Naive thymus-derived CD4-positive, alpha-beta T cell (primary cell): ENCODE data around the gene RER1. TPM values are rescaled to one million over a fixed set of nuclear protein-coding genes. Genes with fewer than 3 reads are reported as not detected.

Experiments used
- ATAC-seq: fragments of 150-1000 bp; cut with Tn5 transposase; 2 replicates; pipeline ENCODE4 v1.10.0; 2021; ENCODE audit warnings: mild to moderate bottlenecking, moderate library complexity
- CTCF ChIA-PET: fragments of 350-600 bp; sonication (Branson Sonifier 250); formaldehyde crosslinking; loops from one replicate; lab custom pipeline; 2021; ENCODE audit warnings: antibody characterized with exemption; lab: Charles Lee
- POLR2A ChIA-PET: fragments of 350-600 bp; sonication (Branson Sonifier 250); formaldehyde crosslinking; loops from one replicate; lab custom pipeline; 2021; ENCODE audit warnings: antibody characterized with exemption, inconsistent platforms; lab: Charles Lee
- DNase-seq, 9 donors: peaks; one replicate each; pipeline versions ENCODE4 v3.0.0 to v3.0.0-alpha.2; 2020 to 2022; ENCODE audit warnings: mixed read lengths in 1 of 9
- H3K27ac ChIP-seq: one replicate; pipeline ENCODE4 v1.7.0; 2013; ENCODE audit warnings: mild to moderate bottlenecking, low read depth, low read length, moderate library complexity
- H3K27me3 ChIP-seq, 2 donors: one replicate each; pipeline ENCODE4 v1.7.0; 2013; ENCODE audit warnings: low read length in 2 of 2, mild to moderate bottlenecking in 2 of 2, moderate library complexity in 2 of 2; ENCODE audit not compliant: control insufficient read depth in 2 of 2, insufficient read depth in 2 of 2
- H3K36me3 ChIP-seq, 3 experiments: 1 replicate in 2 of 3; 2 replicates in 1 of 3; pipeline ENCODE4 v1.7.0; 2013; ENCODE audit warnings: low read length in 3 of 3, mild to moderate bottlenecking in 3 of 3, moderate library complexity in 1 of 3; ENCODE audit not compliant: insufficient read depth in 3 of 3, control insufficient read depth in 2 of 3
- H3K4me1 ChIP-seq, 2 donors: one replicate each; pipeline ENCODE4 v1.7.0; 2013; ENCODE audit warnings: low read length in 2 of 2, mild to moderate bottlenecking in 2 of 2, moderate library complexity in 1 of 2; ENCODE audit not compliant: control insufficient read depth in 2 of 2, insufficient read depth in 2 of 2
- H3K4me3 ChIP-seq: 2 replicates; pipeline ENCODE4 v1.7.0; 2013; ENCODE audit warnings: mild to moderate bottlenecking, low read length
- H3K9me3 ChIP-seq, 3 experiments: 1 replicate in 2 of 3; 2 replicates in 1 of 3; pipeline ENCODE4 v1.7.0; 2013; ENCODE audit warnings: low read length in 3 of 3; ENCODE audit not compliant: control insufficient read depth in 2 of 3
- H3K27ac Mint-ChIP-seq, 9 donors: one replicate each; pipeline ENCODE4 v1.8.0; 2020 to 2022; ENCODE audit warnings: mixed read lengths in 9 of 9, mild to moderate bottlenecking in 8 of 9, moderate library complexity in 5 of 9, inconsistent platforms in 2 of 9
- H3K27me3 Mint-ChIP-seq, 5 donors: one replicate each; pipeline ENCODE4 v1.8.0; 2021 to 2022; ENCODE audit warnings: mixed read lengths in 5 of 5, mild to moderate bottlenecking in 1 of 5
- H3K36me3 Mint-ChIP-seq, 5 donors: one replicate each; pipeline ENCODE4 v1.8.0; 2020 to 2022; ENCODE audit warnings: mixed read lengths in 5 of 5, mild to moderate bottlenecking in 3 of 5, inconsistent platforms in 1 of 5
- H3K4me1 Mint-ChIP-seq, 7 donors: one replicate each; pipeline ENCODE4 v1.8.0; 2020 to 2022; ENCODE audit warnings: mixed read lengths in 7 of 7, mild to moderate bottlenecking in 3 of 7, inconsistent platforms in 1 of 7
- H3K4me3 Mint-ChIP-seq, 10 donors: one replicate each; pipeline ENCODE4 v1.8.0; 2020 to 2022; ENCODE audit warnings: mild to moderate bottlenecking in 10 of 10, mixed read lengths in 10 of 10, moderate library complexity in 6 of 10, inconsistent platforms in 2 of 10
- H3K9me3 Mint-ChIP-seq, 11 donors: one replicate each; pipeline ENCODE4 v1.8.0; 2020 to 2022; ENCODE audit warnings: mixed read lengths in 11 of 11, mild to moderate bottlenecking in 4 of 11, inconsistent platforms in 1 of 11, moderate library complexity in 1 of 11
- intact Hi-C, 2 donors: fragments of 100-400 bp; cut with micrococcal nuclease; formaldehyde crosslinking; loops; one replicate each; pipeline ENCODE4 v1.15.1; 2023
- polyA plus RNA-seq, 2 donors: library from polyadenylated mRNA; unstranded; fragments of 300-500 nt; fragmentation: Illumina TruSeq; gene quantifications; one replicate each; pipeline ENCODE4 v1.2.3, GENCODE V29; 2021
- total RNA-seq, 6 experiments: library from RNA in 5 of 6; stranded (reverse) in 5 of 6; gene quantifications; 1 replicate in 5 of 6; 2 replicates in 1 of 6; pipeline ENCODE4 v1.2.3 and lab custom pipeline; 2021 to 2026

Gene RER1
- total and polyA plus RNA-seq, 7 experiments from 2014 or later, result 71.0 to 150 (median 116) TPM

- Mint-ChIP-seq H3K36me3 (no peaks in the 10 kb centered on the region), H3K4me3 (no peak overlapping the region), H3K4me1 (no peaks in the 10 kb centered on the region), H3K27me3 (no peaks in the 10 kb centered on the region), H3K27ac (peak overlapping the region in 1 of 9 donors; percentile 89), H3K9me3 (no peaks in the 10 kb centered on the region)
- ChIA-PET CTCF (no interaction called here), POLR2A (no interaction called here)
- H3K27ac ChIP-seq, result no peak overlapping the region
- ATAC-seq (no peak), DNase-seq (peak in 1 of 9 donors; percentile 6)
- H3K4me3 ChIP-seq, result no peak overlapping the region
- intact Hi-C loops, result no loop called here
- no peaks in the 10 kb centered on the region for H3K36me3 ChIP-seq
- no peaks in the 10 kb centered on the region for H3K9me3 ChIP-seq
- H3K27me3 ChIP-seq, result no peaks in the 10 kb centered on the region
- no peaks in the 10 kb centered on the region for H3K4me1 ChIP-seq
Measured at GRCh38 chr1:2345297-2346075, 46.2 kb upstream of the RER1 start.

- H3K27ac ChIP-seq, result no peak overlapping the region
- POLR2A ChIA-PET, result interaction anchor here (0.6 kb wide), 1 partner anchor 83 kb away, joined by 6 read pairs; no protein-coding TSS in a partner anchor
- no peaks in the 10 kb centered on the region for H3K4me1 ChIP-seq
- Mint-ChIP-seq H3K4me3 (no peak overlapping the region), H3K36me3 (no peaks in the 10 kb centered on the region), H3K27ac (no peak overlapping the region), H3K9me3 (no peaks in the 10 kb centered on the region), H3K4me1 (no peaks in the 10 kb centered on the region), H3K27me3 (no peaks in the 10 kb centered on the region)
- CTCF ChIA-PET, result no interaction called here
- H3K36me3 ChIP-seq, result no peaks in the 10 kb centered on the region
- no peaks in the 10 kb centered on the region for H3K27me3 ChIP-seq
- no peaks in the 10 kb centered on the region for H3K9me3 ChIP-seq
- ATAC-seq, result no peak
- DNase-seq, result no peak
- no peak overlapping the region for H3K4me3 ChIP-seq
- intact Hi-C loops, result no loop called here
Measured at GRCh38 chr1:2346691-2347408, 44.8 kb upstream of the RER1 start.

- no peaks in the 10 kb centered on the region for H3K27me3 ChIP-seq
- CTCF ChIA-PET, result no interaction called here
- Mint-ChIP-seq H3K27me3 (no peaks in the 10 kb centered on the region), H3K4me1 (no peaks in the 10 kb centered on the region), H3K9me3 (no peaks in the 10 kb centered on the region), H3K27ac (no peak overlapping the region), H3K36me3 (no peaks in the 10 kb centered on the region), H3K4me3 (no peak overlapping the region)
- no peaks in the 10 kb centered on the region for H3K9me3 ChIP-seq
- DNase-seq (no peak), ATAC-seq (no peak)
- H3K4me1 ChIP-seq, result no peaks in the 10 kb centered on the region
- intact Hi-C loops, result no loop called here
- H3K4me3 ChIP-seq, result no peak overlapping the region
- POLR2A ChIA-PET, result no interaction called here
- no peaks in the 10 kb centered on the region for H3K36me3 ChIP-seq
- no peak overlapping the region for H3K27ac ChIP-seq
Measured at GRCh38 chr1:2347409-2347785, 44.2 kb upstream of the RER1 start.

- H3K36me3 Mint-ChIP-seq, result no peaks in the 10 kb centered on the region
- no peaks in the 10 kb centered on the region for H3K9me3 ChIP-seq
- no peak overlapping the region for H3K27ac ChIP-seq
- H3K27me3 ChIP-seq, result no peaks in the 10 kb centered on the region
- H3K4me3 Mint-ChIP-seq, result no peak overlapping the region
- H3K9me3 Mint-ChIP-seq, result no peaks in the 10 kb centered on the region
- H3K4me1 ChIP-seq, result no peaks in the 10 kb centered on the region
- H3K27me3 Mint-ChIP-seq, result no peaks in the 10 kb centered on the region
- no peaks in the 10 kb centered on the region for H3K4me1 Mint-ChIP-seq
- ATAC-seq (no peak), DNase-seq (no peak)
- no peak overlapping the region for H3K27ac Mint-ChIP-seq
- no peaks in the 10 kb centered on the region for H3K36me3 ChIP-seq
- no peak overlapping the region for H3K4me3 ChIP-seq
- intact Hi-C loops, result no loop called here
- POLR2A ChIA-PET, result no interaction called here
- CTCF ChIA-PET, result no interaction called here
Measured at GRCh38 chr1:2347896-2348295, 43.7 kb upstream of the RER1 start.

GRCh38 chr1:2348346-2349325, 43.0 kb upstream of the RER1 start:
- Histone ChIP-seq H3K4me3 (no peak overlapping the region), H3K27ac (no peak overlapping the region), H3K36me3 (no peaks in the 10 kb centered on the region), H3K9me3 (no peaks in the 10 kb centered on the region), H3K4me1 (no peaks in the 10 kb centered on the region), H3K27me3 (no peaks in the 10 kb centered on the region)
- intact Hi-C loops, result no loop called here
- Mint-ChIP-seq H3K27me3 (no peaks in the 10 kb centered on the region), H3K36me3 (no peaks in the 10 kb centered on the region), H3K4me3 (no peak overlapping the region), H3K9me3 (no peaks in the 10 kb centered on the region), H3K27ac (peak overlapping the region in 1 of 9 donors; percentile 36), H3K4me1 (no peaks in the 10 kb centered on the region)
- ATAC-seq, result no peak
- no peak for DNase-seq
- ChIA-PET CTCF (no interaction called here), POLR2A (no interaction called here)

- Histone ChIP-seq H3K36me3 (no peaks in the 10 kb centered on the region), H3K4me3 (no peak overlapping the region), H3K27ac (no peak overlapping the region), H3K4me1 (no peaks in the 10 kb centered on the region), H3K9me3 (no peaks in the 10 kb centered on the region), H3K27me3 (no peaks in the 10 kb centered on the region)
- peak overlapping the region in 1 of 9 donors; percentile 43 for H3K27ac Mint-ChIP-seq
- no peaks in the 10 kb centered on the region for H3K4me1 Mint-ChIP-seq
- ATAC-seq (no peak), DNase-seq (no peak)
- POLR2A ChIA-PET, result no interaction called here
- H3K4me3 Mint-ChIP-seq, result no peak overlapping the region
- no peaks in the 10 kb centered on the region for H3K27me3 Mint-ChIP-seq
- H3K36me3 Mint-ChIP-seq, result no peaks in the 10 kb centered on the region
- intact Hi-C loops, result no loop called here
- H3K9me3 Mint-ChIP-seq, result no peaks in the 10 kb centered on the region
- CTCF ChIA-PET, result no interaction called here
Measured at GRCh38 chr1:2349806-2350205, 41.8 kb upstream of the RER1 start.
